ENCODE results near the gene SDHB. TPM values are rescaled to one million over a fixed set of nuclear protein-coding genes. Genes with fewer than 3 reads are reported as not detected.

The SDHB gene
- total RNA-seq, 1 donor from 2014 or later, result 69.0 TPM

DNA sequence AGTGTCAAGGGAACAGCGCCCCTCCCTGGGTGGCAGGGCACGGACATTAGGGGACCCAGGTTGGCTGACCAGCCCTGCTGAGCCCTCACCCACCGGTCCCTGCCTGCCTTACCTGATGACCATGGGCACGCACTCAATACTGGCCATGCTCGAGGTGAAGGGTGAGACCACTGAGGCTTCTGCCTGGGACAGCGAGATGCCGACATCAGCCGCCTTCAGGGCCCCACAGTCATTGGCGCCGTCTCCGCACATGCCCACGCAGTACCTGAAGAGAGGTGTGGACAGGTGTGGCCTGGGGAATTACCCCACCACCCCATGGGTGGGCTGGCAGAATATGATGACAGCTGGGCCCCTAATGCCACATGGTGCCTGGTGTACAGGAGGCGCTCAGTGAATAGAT, 65.6 kb downstream of the SDHB start:
- Mint-ChIP-seq H3K4me3 (ENCODE audit: unreplicated experiment) (no peak overlapping the region), H3K27me3 (ENCODE audit: unreplicated experiment) (no peaks in the 10 kb centered on the region), H3K9me3 (ENCODE audit: unreplicated experiment) (no peaks in the 10 kb centered on the region), H3K36me3 (ENCODE audit: unreplicated experiment) (peaks cover 11% of the 10 kb centered on the region), H3K4me1 (ENCODE audit: unreplicated experiment) (peaks cover 11% of the 10 kb centered on the region), H3K27ac (ENCODE audit: unreplicated experiment) (no peak overlapping the region)
- TF ChIP-seq, protein P1, sequence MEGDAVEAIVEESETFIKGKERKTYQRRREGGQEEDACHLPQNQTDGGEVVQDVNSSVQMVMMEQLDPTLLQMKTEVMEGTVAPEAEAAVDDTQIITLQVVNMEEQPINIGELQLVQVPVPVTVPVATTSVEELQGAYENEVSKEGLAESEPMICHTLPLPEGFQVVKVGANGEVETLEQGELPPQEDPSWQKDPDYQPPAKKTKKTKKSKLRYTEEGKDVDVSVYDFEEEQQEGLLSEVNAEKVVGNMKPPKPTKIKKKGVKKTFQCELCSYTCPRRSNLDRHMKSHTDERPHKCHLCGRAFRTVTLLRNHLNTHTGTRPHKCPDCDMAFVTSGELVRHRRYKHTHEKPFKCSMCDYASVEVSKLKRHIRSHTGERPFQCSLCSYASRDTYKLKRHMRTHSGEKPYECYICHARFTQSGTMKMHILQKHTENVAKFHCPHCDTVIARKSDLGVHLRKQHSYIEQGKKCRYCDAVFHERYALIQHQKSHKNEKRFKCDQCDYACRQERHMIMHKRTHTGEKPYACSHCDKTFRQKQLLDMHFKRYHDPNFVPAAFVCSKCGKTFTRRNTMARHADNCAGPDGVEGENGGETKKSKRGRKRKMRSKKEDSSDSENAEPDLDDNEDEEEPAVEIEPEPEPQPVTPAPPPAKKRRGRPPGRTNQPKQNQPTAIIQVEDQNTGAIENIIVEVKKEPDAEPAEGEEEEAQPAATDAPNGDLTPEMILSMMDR (IDR thresholded peaks at IDR 0.05), result no peak
- no peak for DNase-seq (ENCODE audit: extremely low spot score, unreplicated experiment)

DNA sequence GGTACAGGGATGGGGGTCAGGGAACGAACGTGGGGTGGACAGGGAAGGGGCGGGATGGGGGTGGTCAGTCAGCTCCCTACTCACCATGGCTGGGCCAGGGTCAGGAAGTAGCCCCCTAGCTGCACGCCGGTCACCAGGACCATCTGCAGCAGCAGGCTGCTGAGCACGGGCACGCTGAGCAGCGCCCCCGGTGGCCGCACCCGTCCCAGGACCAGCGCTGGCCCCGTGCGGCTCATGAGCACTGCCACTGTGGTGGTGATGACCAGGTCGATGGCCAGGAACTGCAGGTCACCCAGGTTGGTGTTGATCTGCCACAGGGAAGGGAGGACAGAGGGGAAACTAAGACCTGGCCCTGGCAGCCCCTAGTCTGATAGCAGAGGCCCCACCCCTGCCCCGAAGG, 66.9 kb downstream of the SDHB start:
- H3K27ac Mint-ChIP-seq (ENCODE audit: unreplicated experiment), result no peak overlapping the region
- H3K36me3 Mint-ChIP-seq (ENCODE audit: unreplicated experiment), result peaks cover 11% of the 10 kb centered on the region
- H3K9me3 Mint-ChIP-seq (ENCODE audit: unreplicated experiment), result no peaks in the 10 kb centered on the region
- H3K27me3 Mint-ChIP-seq (ENCODE audit: unreplicated experiment), result no peaks in the 10 kb centered on the region
- no peak for DNase-seq (ENCODE audit: extremely low spot score, unreplicated experiment)
- H3K4me1 Mint-ChIP-seq (ENCODE audit: unreplicated experiment), result peaks cover 12% of the 10 kb centered on the region
- H3K4me3 Mint-ChIP-seq (ENCODE audit: unreplicated experiment), result no peak overlapping the region
- TF ChIP-seq, protein P1 (IDR thresholded peaks at IDR 0.05), result peak; percentile 53

DNA sequence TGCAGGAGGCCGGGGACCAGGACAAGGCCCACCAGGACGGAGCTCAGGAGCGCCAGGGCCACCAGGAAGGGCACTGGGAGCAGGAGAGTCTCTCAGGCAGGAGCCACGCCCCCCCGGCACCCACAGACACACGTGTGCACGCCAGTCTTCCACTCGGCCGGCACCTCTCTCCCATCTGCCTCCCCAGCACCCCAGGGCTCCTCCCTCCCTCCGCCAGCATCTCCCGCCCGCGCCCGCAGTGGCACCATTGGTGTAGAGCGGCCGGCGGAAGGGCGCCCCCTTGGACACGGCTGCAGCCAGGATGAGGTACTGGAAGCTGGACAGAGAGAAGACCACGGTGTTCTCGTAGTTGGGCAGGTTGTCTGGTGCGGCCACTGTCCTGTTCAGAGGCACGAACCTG, 67.3 kb downstream of the SDHB start:
- H3K27me3 Mint-ChIP-seq (ENCODE audit: unreplicated experiment), result no peaks in the 10 kb centered on the region
- H3K4me3 Mint-ChIP-seq (ENCODE audit: unreplicated experiment), result no peak overlapping the region
- TF ChIP-seq, protein P1 (IDR thresholded peaks at IDR 0.05), result no peak
- H3K27ac Mint-ChIP-seq (ENCODE audit: unreplicated experiment), result no peak overlapping the region
- peaks cover 13% of the 10 kb centered on the region for H3K4me1 Mint-ChIP-seq (ENCODE audit: unreplicated experiment)
- H3K36me3 Mint-ChIP-seq (ENCODE audit: unreplicated experiment), result peaks cover 11% of the 10 kb centered on the region
- DNase-seq (ENCODE audit: extremely low spot score, unreplicated experiment), result no peak
- no peaks in the 10 kb centered on the region for H3K9me3 Mint-ChIP-seq (ENCODE audit: unreplicated experiment)

DNA sequence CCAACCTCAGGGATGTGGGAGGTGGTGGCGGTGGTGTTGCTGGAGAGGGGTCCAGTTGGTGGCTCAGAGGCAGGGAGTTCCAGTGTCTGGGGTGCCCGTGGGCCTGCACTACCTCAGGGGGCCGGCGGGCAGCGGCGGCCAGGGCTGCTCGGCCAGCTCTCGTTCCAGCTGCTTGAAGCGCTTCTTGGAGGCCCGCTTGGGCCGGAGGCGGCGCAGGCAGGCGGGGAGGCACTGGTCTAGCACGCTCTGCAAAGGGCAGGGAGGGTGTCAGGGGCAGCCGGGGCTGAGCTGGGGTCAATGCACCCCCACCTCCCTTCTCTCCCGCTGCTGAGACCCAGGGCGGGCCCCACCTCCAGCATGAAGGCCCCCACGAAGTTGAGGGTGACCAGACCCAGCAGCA, 67.7 kb downstream of the SDHB start:
- Mint-ChIP-seq H3K9me3 (ENCODE audit: unreplicated experiment) (no peaks in the 10 kb centered on the region), H3K27me3 (ENCODE audit: unreplicated experiment) (no peaks in the 10 kb centered on the region), H3K27ac (ENCODE audit: unreplicated experiment) (no peak overlapping the region), H3K36me3 (ENCODE audit: unreplicated experiment) (peaks cover 11% of the 10 kb centered on the region), H3K4me1 (ENCODE audit: unreplicated experiment) (peaks cover 18% of the 10 kb centered on the region), H3K4me3 (ENCODE audit: unreplicated experiment) (no peak overlapping the region)
- DNase-seq (ENCODE audit: extremely low spot score, unreplicated experiment), result no peak
- TF ChIP-seq, protein P1 (IDR thresholded peaks at IDR 0.05), result no peak

DNA sequence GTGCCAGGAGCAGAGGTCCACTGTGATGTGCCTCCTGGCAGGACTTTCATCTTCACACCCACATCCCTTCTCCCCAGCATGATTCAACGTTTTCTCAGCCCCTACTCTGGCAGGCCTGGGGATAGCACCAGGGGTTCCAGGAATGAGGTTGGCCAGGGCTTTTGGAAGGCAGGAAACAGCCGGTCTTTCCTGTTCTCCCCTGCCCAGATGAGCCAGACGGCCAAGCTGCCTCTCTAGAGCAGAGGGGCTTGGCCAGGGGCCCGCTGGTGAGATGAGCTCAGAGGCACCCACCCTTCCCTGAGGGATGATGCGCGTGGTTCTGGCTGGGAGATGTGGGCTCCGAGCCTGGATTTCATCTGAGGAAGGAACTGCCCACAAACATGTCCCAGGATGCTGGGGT, 69.1 kb downstream of the SDHB start:
- Mint-ChIP-seq H3K4me3 (ENCODE audit: unreplicated experiment) (no peak overlapping the region), H3K36me3 (ENCODE audit: unreplicated experiment) (peaks cover 11% of the 10 kb centered on the region), H3K27ac (ENCODE audit: unreplicated experiment) (peak overlapping the region; percentile 71), H3K9me3 (ENCODE audit: unreplicated experiment) (no peaks in the 10 kb centered on the region), H3K27me3 (ENCODE audit: unreplicated experiment) (no peaks in the 10 kb centered on the region), H3K4me1 (ENCODE audit: unreplicated experiment) (peaks cover 25% of the 10 kb centered on the region)
- TF ChIP-seq, protein P1 (IDR thresholded peaks at IDR 0.05), result no peak
- no peak for DNase-seq (ENCODE audit: extremely low spot score, unreplicated experiment)
